ENCODE data around the gene IFNA5.

DNA sequence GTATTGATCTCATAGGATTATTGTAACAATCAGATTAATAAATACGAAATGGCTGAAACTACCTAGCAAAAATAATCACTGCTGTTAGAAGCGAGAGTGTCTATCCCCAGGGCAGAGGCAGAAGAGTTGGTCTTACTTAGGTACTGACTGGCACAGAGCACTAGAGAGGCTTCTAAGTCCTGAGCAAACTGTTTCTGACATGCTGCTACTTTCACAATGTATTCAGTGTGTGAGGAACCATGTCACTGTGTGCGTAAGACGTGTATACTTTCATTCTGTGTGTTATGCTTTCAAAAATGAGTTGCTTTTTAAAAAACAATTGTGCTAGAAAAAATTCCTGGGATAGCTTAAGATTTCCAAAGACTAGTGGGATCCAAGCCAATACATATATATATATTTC lies 35.6 kb upstream of the IFNA5 start:
- TF ChIP-seq, protein P1, sequence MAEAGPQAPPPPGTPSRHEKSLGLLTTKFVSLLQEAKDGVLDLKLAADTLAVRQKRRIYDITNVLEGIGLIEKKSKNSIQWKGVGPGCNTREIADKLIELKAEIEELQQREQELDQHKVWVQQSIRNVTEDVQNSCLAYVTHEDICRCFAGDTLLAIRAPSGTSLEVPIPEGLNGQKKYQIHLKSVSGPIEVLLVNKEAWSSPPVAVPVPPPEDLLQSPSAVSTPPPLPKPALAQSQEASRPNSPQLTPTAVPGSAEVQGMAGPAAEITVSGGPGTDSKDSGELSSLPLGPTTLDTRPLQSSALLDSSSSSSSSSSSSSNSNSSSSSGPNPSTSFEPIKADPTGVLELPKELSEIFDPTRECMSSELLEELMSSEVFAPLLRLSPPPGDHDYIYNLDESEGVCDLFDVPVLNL (IDR thresholded peaks at IDR 0.05; ENCODE audit: low read depth, low read length), result no peak
- TF ChIP-seq RAD21 (IDR thresholded peaks at IDR 0.05; ENCODE audit: insufficient read depth, low read depth, low read length), result no peak
- no peak for TF ChIP-seq EP300 (IDR thresholded peaks at IDR 0.05; ENCODE audit: borderline replicate concordance in 1 of 2, control insufficient read depth in 1 of 2, low read depth in 2 of 2, low read length in 2 of 2)
- TF ChIP-seq, protein P2, sequence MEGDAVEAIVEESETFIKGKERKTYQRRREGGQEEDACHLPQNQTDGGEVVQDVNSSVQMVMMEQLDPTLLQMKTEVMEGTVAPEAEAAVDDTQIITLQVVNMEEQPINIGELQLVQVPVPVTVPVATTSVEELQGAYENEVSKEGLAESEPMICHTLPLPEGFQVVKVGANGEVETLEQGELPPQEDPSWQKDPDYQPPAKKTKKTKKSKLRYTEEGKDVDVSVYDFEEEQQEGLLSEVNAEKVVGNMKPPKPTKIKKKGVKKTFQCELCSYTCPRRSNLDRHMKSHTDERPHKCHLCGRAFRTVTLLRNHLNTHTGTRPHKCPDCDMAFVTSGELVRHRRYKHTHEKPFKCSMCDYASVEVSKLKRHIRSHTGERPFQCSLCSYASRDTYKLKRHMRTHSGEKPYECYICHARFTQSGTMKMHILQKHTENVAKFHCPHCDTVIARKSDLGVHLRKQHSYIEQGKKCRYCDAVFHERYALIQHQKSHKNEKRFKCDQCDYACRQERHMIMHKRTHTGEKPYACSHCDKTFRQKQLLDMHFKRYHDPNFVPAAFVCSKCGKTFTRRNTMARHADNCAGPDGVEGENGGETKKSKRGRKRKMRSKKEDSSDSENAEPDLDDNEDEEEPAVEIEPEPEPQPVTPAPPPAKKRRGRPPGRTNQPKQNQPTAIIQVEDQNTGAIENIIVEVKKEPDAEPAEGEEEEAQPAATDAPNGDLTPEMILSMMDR (IDR thresholded peaks at IDR 0.05 in 2 of 3, conservative IDR thresholded peaks at IDR 0.05 in 1 of 3; ENCODE audit: control insufficient read depth in 2 of 3, extremely low read depth in 1 of 3, insufficient read depth in 1 of 3, low read depth in 3 of 3, low read length in 3 of 3), result no peak
- no peak for TF ChIP-seq EGR1 (IDR thresholded peaks at IDR 0.05; ENCODE audit: borderline replicate concordance in 1 of 2, low read depth in 2 of 2, low read length in 2 of 2)
- no peak for TF ChIP-seq TCF12 (IDR thresholded peaks at IDR 0.05; ENCODE audit: low read depth, low read length)
- TF ChIP-seq, protein P3, sequence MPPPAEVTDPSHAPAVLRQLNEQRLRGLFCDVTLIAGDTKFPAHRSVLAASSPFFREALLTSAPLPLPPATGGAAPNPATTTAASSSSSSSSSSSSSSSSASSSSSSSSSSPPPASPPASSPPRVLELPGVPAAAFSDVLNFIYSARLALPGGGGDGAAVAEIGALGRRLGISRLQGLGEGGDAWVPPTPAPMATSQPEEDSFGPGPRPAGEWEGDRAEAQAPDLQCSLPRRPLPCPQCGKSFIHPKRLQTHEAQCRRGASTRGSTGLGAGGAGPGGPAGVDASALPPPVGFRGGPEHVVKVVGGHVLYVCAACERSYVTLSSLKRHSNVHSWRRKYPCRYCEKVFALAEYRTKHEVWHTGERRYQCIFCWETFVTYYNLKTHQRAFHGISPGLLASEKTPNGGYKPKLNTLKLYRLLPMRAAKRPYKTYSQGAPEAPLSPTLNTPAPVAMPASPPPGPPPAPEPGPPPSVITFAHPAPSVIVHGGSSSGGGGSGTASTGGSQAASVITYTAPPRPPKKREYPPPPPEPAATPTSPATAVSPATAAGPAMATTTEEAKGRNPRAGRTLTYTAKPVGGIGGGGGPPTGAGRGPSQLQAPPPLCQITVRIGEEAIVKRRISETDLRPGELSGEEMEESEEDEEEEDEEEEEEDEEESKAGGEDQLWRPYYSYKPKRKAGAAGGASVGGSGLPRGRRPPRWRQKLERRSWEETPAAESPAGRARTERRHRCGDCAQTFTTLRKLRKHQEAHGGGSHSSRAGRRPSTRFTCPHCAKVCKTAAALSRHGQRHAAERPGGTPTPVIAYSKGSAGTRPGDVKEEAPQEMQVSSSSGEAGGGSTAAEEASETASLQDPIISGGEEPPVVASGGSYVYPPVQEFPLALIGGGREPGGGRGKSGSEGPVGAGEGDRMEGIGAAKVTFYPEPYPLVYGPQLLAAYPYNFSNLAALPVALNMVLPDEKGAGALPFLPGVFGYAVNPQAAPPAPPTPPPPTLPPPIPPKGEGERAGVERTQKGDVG (CRISPR knock-in tag; IDR thresholded peaks at IDR 0.05), result no peak
- TF ChIP-seq, protein P4, sequence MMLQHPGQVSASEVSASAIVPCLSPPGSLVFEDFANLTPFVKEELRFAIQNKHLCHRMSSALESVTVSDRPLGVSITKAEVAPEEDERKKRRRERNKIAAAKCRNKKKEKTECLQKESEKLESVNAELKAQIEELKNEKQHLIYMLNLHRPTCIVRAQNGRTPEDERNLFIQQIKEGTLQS (IDR thresholded peaks at IDR 0.05; ENCODE audit: borderline replicate concordance, extremely low read depth, low read depth, low read length), result no peak
- no peak for TF ChIP-seq CEBPB (IDR thresholded peaks at IDR 0.05; ENCODE audit: borderline replicate concordance in 1 of 2, low read depth in 2 of 2, low read length in 2 of 2)
- no peak for TF ChIP-seq IKZF2 (IDR thresholded peaks at IDR 0.05)

Data from GM12878 (cell line).